ENCODE data around the gene ITGB2.

GRCh38 chr21:44929242-44929798, 8.6 kb upstream of the ITGB2 start:
- TF ChIP-seq, protein P1, sequence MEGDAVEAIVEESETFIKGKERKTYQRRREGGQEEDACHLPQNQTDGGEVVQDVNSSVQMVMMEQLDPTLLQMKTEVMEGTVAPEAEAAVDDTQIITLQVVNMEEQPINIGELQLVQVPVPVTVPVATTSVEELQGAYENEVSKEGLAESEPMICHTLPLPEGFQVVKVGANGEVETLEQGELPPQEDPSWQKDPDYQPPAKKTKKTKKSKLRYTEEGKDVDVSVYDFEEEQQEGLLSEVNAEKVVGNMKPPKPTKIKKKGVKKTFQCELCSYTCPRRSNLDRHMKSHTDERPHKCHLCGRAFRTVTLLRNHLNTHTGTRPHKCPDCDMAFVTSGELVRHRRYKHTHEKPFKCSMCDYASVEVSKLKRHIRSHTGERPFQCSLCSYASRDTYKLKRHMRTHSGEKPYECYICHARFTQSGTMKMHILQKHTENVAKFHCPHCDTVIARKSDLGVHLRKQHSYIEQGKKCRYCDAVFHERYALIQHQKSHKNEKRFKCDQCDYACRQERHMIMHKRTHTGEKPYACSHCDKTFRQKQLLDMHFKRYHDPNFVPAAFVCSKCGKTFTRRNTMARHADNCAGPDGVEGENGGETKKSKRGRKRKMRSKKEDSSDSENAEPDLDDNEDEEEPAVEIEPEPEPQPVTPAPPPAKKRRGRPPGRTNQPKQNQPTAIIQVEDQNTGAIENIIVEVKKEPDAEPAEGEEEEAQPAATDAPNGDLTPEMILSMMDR (IDR thresholded peaks at IDR 0.05) = no peak
- TF ChIP-seq POLR2A (IDR thresholded peaks at IDR 0.05) = no peak

All from lower leg skin (tissue), 3 donors.